ENCODE data around the gene CNN2. TPM values are rescaled to one million over a fixed set of nuclear protein-coding genes. Genes with fewer than 3 reads are reported as not detected.

The CNN2 gene
- total RNA-seq, 4 donors from 2014 or later = 71.2 to 86.5 (median 79.7) TPM

DNA sequence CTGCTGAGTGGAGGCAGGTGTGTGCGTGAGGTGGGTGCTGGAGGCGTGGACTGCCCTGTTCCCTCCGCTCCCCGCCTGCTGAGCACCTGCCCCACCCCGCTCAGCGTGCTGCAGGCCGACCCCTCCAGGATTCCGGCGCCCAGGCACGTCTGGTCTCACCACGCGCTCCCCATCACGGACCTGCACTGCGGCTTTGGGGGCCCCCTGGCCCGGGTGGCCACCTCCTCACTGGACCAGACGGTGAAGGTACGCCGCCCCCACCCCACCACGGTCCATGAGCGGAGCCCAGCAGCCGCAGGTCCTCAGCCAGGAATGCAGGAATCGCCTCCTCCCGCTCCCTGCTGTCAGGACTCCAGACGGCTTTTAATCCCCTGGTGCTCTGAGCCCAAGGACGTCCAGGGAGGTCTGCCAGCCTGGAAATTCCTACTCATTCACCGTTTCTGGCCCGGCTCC, 36.3 kb upstream of the CNN2 start:
- WGBS, 2 donors = 81 to 84% methylated on average over 8 to 26 of the region's 27 CpGs
- no peak for TF ChIP-seq POLR2A (IDR thresholded peaks at IDR 0.05)
- TF ChIP-seq, protein P1, sequence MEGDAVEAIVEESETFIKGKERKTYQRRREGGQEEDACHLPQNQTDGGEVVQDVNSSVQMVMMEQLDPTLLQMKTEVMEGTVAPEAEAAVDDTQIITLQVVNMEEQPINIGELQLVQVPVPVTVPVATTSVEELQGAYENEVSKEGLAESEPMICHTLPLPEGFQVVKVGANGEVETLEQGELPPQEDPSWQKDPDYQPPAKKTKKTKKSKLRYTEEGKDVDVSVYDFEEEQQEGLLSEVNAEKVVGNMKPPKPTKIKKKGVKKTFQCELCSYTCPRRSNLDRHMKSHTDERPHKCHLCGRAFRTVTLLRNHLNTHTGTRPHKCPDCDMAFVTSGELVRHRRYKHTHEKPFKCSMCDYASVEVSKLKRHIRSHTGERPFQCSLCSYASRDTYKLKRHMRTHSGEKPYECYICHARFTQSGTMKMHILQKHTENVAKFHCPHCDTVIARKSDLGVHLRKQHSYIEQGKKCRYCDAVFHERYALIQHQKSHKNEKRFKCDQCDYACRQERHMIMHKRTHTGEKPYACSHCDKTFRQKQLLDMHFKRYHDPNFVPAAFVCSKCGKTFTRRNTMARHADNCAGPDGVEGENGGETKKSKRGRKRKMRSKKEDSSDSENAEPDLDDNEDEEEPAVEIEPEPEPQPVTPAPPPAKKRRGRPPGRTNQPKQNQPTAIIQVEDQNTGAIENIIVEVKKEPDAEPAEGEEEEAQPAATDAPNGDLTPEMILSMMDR (IDR thresholded peaks at IDR 0.05) = no peak
- intact Hi-C loops (cut with DNase I; ENCODE audit: low total_unique reads) = no loop called here
- no peak overlapping the region for H3K4me3 ChIP-seq (ENCODE audit: low read depth, poor library complexity, severe bottlenecking)
- no peak for DNase-seq (ENCODE audit: low spot score in 2 of 2)

DNA sequence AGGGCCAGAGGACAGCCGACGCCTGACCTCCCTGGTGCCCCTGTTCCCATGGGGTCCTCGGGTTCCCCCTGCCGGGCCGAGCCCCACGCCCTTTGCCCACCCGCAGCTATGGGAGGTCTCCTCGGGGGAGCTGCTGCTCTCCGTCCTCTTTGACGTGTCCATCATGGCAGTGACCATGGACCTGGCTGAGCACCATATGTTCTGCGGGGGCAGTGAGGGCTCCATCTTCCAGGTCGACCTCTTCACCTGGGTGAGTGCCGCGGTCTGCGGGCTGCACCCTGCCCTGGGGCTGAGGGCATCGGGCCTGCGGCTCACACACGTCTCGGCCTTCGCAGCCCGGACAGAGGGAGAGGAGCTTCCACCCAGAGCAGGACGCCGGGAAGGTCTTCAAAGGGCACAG, 35.7 kb upstream of the CNN2 start:
- 88% methylated on average over 15 to 23 of the region's 23 CpGs for WGBS, 2 donors
- intact Hi-C loops (cut with DNase I; ENCODE audit: low total_unique reads) = no loop called here
- DNase-seq (ENCODE audit: low spot score in 2 of 2) = no peak
- TF ChIP-seq, protein P1 (IDR thresholded peaks at IDR 0.05) = no peak
- no peak for TF ChIP-seq POLR2A (IDR thresholded peaks at IDR 0.05)
- no peak overlapping the region for H3K4me3 ChIP-seq (ENCODE audit: low read depth, poor library complexity, severe bottlenecking)

DNA sequence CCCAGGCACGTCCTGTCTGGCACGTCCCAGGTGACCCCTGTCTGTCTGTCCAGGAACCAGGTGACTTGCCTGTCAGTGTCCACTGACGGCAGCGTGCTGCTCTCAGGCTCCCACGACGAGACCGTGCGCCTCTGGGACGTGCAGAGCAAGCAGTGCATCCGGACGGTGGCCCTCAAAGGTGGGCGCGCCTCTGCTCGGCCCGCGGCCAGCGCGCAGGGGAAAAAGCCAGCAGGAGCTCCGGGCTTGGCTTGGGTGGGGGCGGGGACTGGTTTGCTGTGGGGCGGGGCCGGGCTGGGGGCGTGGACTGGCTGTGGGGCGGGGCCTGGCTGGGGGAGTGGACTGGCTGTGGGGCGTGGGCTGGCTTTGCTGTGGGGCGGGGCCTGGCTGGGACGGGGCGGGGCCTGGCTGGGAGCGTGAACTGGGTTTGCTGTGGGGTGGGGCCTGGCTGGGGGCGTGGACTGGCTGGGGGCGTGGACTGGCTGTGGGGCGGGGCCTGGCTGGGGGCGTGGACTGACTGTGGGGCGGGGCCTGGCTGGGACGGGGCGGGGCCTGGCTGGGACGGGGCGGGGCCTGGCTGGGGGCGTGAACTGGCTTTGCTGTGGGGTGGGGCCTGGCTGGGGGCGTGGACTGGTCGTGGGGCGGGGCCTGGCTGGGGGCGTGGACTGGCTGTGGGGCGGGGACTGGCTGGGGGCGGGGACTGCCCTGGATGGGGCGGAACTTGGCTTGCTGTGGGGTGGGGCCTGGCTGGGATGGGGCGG, 35.1 kb upstream of the CNN2 start:
- no peak for TF ChIP-seq POLR2A (IDR thresholded peaks at IDR 0.05)
- TF ChIP-seq, protein P1 (IDR thresholded peaks at IDR 0.05) = no peak
- DNase-seq (ENCODE audit: low spot score in 2 of 2) = no peak
- intact Hi-C loops (cut with DNase I; ENCODE audit: low total_unique reads) = no loop called here
- 77 to 92% methylated on average over 5 to 11 of the region's 47 CpGs for WGBS, 2 donors
- H3K4me3 ChIP-seq (ENCODE audit: low read depth, poor library complexity, severe bottlenecking) = no peak overlapping the region

DNA sequence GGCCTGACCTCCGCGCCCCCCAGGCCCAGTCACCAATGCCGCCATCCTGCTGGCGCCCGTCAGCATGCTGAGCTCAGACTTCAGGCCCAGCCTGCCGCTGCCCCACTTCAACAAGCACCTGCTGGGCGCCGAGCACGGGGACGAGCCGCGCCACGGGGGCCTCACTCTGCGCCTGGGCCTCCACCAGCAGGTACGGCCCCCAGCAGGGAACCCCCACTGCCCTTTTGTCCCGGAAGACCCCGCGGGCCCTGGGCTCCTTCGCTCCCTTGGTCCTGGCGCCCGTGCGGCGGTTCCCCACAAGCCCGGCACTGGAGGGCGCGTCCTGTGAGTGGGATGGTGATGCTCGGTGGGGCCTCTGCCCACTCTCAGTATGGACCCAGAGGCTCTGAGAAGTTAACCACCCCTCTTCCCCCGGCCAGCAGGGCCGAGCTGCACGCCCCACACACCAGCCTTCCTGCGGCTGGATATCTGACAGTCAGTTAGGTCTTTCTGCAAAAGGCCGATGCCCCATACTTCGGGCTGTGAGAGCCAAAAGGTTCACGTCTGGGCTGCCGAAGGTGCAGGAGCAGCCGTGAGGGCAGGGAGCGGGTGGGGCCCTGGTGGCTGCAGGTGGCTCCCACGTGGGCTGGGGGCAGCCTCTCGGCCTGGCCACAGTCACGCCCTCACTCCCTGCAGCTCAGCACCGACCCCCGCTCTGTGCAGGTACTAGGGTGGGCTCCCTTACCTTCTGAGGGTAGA, 34.3 kb upstream of the CNN2 start:
- no peak for TF ChIP-seq POLR2A (IDR thresholded peaks at IDR 0.05)
- TF ChIP-seq, protein P1 (IDR thresholded peaks at IDR 0.05) = no peak
- no peak overlapping the region for H3K4me3 ChIP-seq (ENCODE audit: low read depth, poor library complexity, severe bottlenecking)
- WGBS, 2 donors = 93% methylated on average over 25 to 41 of the region's 42 CpGs
- intact Hi-C loops (cut with DNase I; ENCODE audit: low total_unique reads) = no loop called here
- no peak for DNase-seq (ENCODE audit: low spot score in 2 of 2)

DNA sequence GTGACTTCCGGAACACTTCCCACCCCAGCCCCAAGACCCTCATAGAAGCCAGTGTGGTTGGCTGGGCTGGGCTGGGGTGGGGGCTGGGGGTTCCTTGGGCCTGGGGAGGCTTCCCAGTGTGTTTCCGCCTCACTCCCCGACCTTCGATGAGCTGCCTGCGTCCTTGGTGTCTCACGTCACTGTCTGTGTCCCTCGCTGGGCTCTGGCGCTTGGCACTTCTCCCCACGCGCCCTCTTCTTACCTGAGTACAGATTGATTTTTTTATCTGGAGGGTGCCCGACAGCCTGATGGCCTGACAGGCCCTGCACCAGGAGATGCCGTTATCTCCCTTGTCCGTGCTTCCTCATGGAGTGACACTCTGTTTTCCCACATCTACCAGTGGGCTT, 33.7 kb upstream of the CNN2 start:
- intact Hi-C loops (cut with DNase I; ENCODE audit: low total_unique reads) = no loop called here
- H3K4me3 ChIP-seq (ENCODE audit: low read depth, poor library complexity, severe bottlenecking) = no peak overlapping the region
- TF ChIP-seq, protein P1 (IDR thresholded peaks at IDR 0.05) = no peak
- TF ChIP-seq POLR2A (IDR thresholded peaks at IDR 0.05) = no peak
- WGBS, 2 donors = 94 to 96% methylated on average over 13 of the region's 13 CpGs
- no peak for DNase-seq (ENCODE audit: low spot score in 2 of 2)

Data from lower leg skin (tissue), 4 donors.